ENCODE measurements around the gene ABCF1.
A peak's percentile ranks its signal among the peaks of the same experiment; 100 is the strongest.

Gene ABCF1

GRCh38 chr6:30626484-30627366 lies 55.5 kb downstream of the ABCF1 start, which contains the start of gene ATAT1:
Gene ATAT1 (plus strand): TSS chr6:30626874.
- peak; percentile 96 for DNase-seq

- DNase-seq = no peak
These were observed 64.6 kb downstream of the ABCF1 start for GRCh38 chr6:30635834-30636233.

- no peak for DNase-seq
These were observed 69.2 kb downstream of the ABCF1 start for GRCh38 chr6:30640481-30640880.

- DNase-seq = no peak
These were observed 69.8 kb downstream of the ABCF1 start for GRCh38 chr6:30641048-30641447.
